Mononuclear cell (primary cell): ENCODE measurements around the gene JPT1. TPM values are rescaled to one million over a fixed set of nuclear protein-coding genes. Genes with fewer than 3 reads are reported as not detected.

ENCODE experiments used
- H3K27me3 ChIP-seq: 2 replicates; pipeline ENCODE4 v1.6.0; 2011; ENCODE audit warnings: low read length, control low read depth; ENCODE audit not compliant: insufficient read depth
- H3K4me1 ChIP-seq: 2 replicates; pipeline ENCODE4 v1.5.1; 2011; ENCODE audit warnings: mild to moderate bottlenecking, low read length, control low read depth; ENCODE audit not compliant: insufficient read depth
- H3K4me3 ChIP-seq: 2 replicates; pipeline ENCODE4 v1.5.1; 2011; ENCODE audit warnings: mild to moderate bottlenecking, low read length, moderate library complexity
- H3K9me3 ChIP-seq: 2 replicates; pipeline ENCODE4 v1.5.1; 2011; ENCODE audit warnings: low read depth, mild to moderate bottlenecking, control low read depth, low read length
- total RNA-seq: library from RNA; depleted of rRNA; stranded (reverse); fragments of >200 nt; gene quantifications from one replicate; pipeline ENCODE4 v1.2.3, GENCODE V29; 2012

The JPT1 gene
- total RNA-seq, 1 donor, result 33.5 TPM

- peaks cover 43% of the 10 kb centered on the region for H3K4me1 ChIP-seq
- H3K4me3 ChIP-seq, result peak within 1 kb of the TSS; percentile 83
- no peaks in the 10 kb centered on the region for H3K27me3 ChIP-seq
- H3K9me3 ChIP-seq, result no peaks in the 10 kb centered on the region
Observed at GRCh38 chr17:75109407-75110233, 44.7 kb downstream of the JPT1 start, which contains the start of gene ARMC7. Gene ARMC7, plus strand, starts transcription at chr17:75109969. Its CDS starts 320 bp downstream, at chr17:75110289.

GRCh38 chr17:75109046-75109406 is 45.3 kb downstream of the JPT1 start:
- Histone ChIP-seq H3K27me3 (no peaks in the 10 kb centered on the region), H3K4me1 (peaks cover 39% of the 10 kb centered on the region), H3K4me3 (peak overlapping the region; percentile 83), H3K9me3 (no peaks in the 10 kb centered on the region)

GRCh38 chr17:75108193-75108592 is 46.1 kb downstream of the JPT1 start:
- H3K9me3 ChIP-seq, result no peaks in the 10 kb centered on the region
- peaks cover 34% of the 10 kb centered on the region for H3K4me1 ChIP-seq
- no peak overlapping the region for H3K4me3 ChIP-seq
- no peaks in the 10 kb centered on the region for H3K27me3 ChIP-seq

- H3K9me3 ChIP-seq, result no peaks in the 10 kb centered on the region
- H3K4me1 ChIP-seq, result peaks cover 22% of the 10 kb centered on the region
- H3K4me3 ChIP-seq, result no peak overlapping the region
- no peaks in the 10 kb centered on the region for H3K27me3 ChIP-seq
Observed at GRCh38 chr17:75105126-75106080, 48.9 kb downstream of the JPT1 start.

- Histone ChIP-seq H3K4me1 (peaks cover 14% of the 10 kb centered on the region), H3K27me3 (no peaks in the 10 kb centered on the region), H3K4me3 (no peak overlapping the region), H3K9me3 (no peaks in the 10 kb centered on the region)
Observed at GRCh38 chr17:75103601-75104554, 50.4 kb downstream of the JPT1 start.

- Histone ChIP-seq H3K27me3 (no peaks in the 10 kb centered on the region), H3K4me3 (no peak overlapping the region), H3K9me3 (no peaks in the 10 kb centered on the region), H3K4me1 (peaks cover 11% of the 10 kb centered on the region)
Observed at GRCh38 chr17:75102385-75102821, 51.9 kb downstream of the JPT1 start.

- Histone ChIP-seq H3K27me3 (no peaks in the 10 kb centered on the region), H3K9me3 (no peaks in the 10 kb centered on the region), H3K4me3 (no peak overlapping the region), H3K4me1 (peaks cover 26% of the 10 kb centered on the region)
Observed at GRCh38 chr17:75099881-75100595, 54.3 kb downstream of the JPT1 start.

- no peaks in the 10 kb centered on the region for H3K9me3 ChIP-seq
- H3K27me3 ChIP-seq, result no peaks in the 10 kb centered on the region
- H3K4me3 ChIP-seq, result no peak overlapping the region
- H3K4me1 ChIP-seq, result peaks cover 27% of the 10 kb centered on the region
Observed at GRCh38 chr17:75098861-75099260, 55.5 kb downstream of the JPT1 start.

GRCh38 chr17:75097865-75098264 is 56.4 kb downstream of the JPT1 start:
- Histone ChIP-seq H3K4me1 (peaks cover 34% of the 10 kb centered on the region), H3K4me3 (no peak overlapping the region), H3K9me3 (no peaks in the 10 kb centered on the region), H3K27me3 (no peaks in the 10 kb centered on the region)

GRCh38 chr17:75096082-75096625 is 58.2 kb downstream of the JPT1 start:
- H3K9me3 ChIP-seq, result no peaks in the 10 kb centered on the region
- no peaks in the 10 kb centered on the region for H3K27me3 ChIP-seq
- H3K4me1 ChIP-seq, result peaks cover 40% of the 10 kb centered on the region
- H3K4me3 ChIP-seq, result no peak overlapping the region

- H3K4me3 ChIP-seq, result no peak overlapping the region
- H3K4me1 ChIP-seq, result peaks cover 50% of the 10 kb centered on the region
- H3K27me3 ChIP-seq, result no peaks in the 10 kb centered on the region
- H3K9me3 ChIP-seq, result no peaks in the 10 kb centered on the region
Observed at GRCh38 chr17:75094871-75095399, 59.4 kb downstream of the JPT1 start.

GRCh38 chr17:75093548-75094158 is 60.7 kb downstream of the JPT1 start:
- Histone ChIP-seq H3K4me3 (no peak overlapping the region), H3K27me3 (no peaks in the 10 kb centered on the region), H3K4me1 (peaks cover 63% of the 10 kb centered on the region), H3K9me3 (no peaks in the 10 kb centered on the region)

GRCh38 chr17:75091855-75092327 is 62.4 kb downstream of the JPT1 start:
- Histone ChIP-seq H3K27me3 (no peaks in the 10 kb centered on the region), H3K9me3 (no peaks in the 10 kb centered on the region), H3K4me3 (no peak overlapping the region), H3K4me1 (peaks cover 75% of the 10 kb centered on the region)
